OCI-LY3 (cell line): ENCODE results near the gene SEPTIN11.

Source experiments
- H2AFZ ChIP-seq: fragments of 200-600, 300-600 bp; shearing (Covaris generic); 2 replicates; pipeline ENCODE4 v1.6.0; 2014; ENCODE audit warnings: antibody characterized with exemption, low read depth, low read length
- H3K27ac ChIP-seq: fragments of 200-600, 300-600 bp; sonication (generic); 2 replicates; pipeline ENCODE4 v1.5.1; 2014; ENCODE audit warnings: mild to moderate bottlenecking, low read length, moderate library complexity, mixed read lengths
- H3K27me3 ChIP-seq: fragments of 200-600, 300-600 bp; sonication (generic); 2 replicates; pipeline ENCODE4 v1.6.1; 2014; ENCODE audit warnings: low read depth, low read length, mixed read lengths
- H3K36me3 ChIP-seq: fragments of 200-600, 300-600 bp; sonication (generic); replicated peaks from 2 replicates; pipeline ENCODE3; 2014; ENCODE audit warnings: low read depth, low read length, mixed read lengths
- H3K4me1 ChIP-seq: fragments of 300-600, 200-600 bp; sonication (generic); 2 replicates; pipeline ENCODE4 v1.6.1; 2014; ENCODE audit warnings: low read length, mixed read lengths
- H3K4me2 ChIP-seq: fragments of 200-600, 300-600 bp; sonication (generic); 2 replicates; pipeline ENCODE4 v1.6.1; 2014; ENCODE audit warnings: low read length, mixed read lengths
- H3K4me3 ChIP-seq: fragments of 300-600, 200-600 bp; sonication (generic); 2 replicates; pipeline ENCODE4 v1.5.1; 2014; ENCODE audit warnings: antibody characterized with exemption, mild to moderate bottlenecking, low read length, moderate library complexity
- H3K79me2 ChIP-seq: fragments of 300-600, 200-600 bp; shearing (Covaris generic); 2 replicates; pipeline ENCODE4 v1.6.1; 2014; ENCODE audit warnings: mild to moderate bottlenecking, low read length, mixed read lengths
- H3K9ac ChIP-seq: fragments of 300-600, 200-600 bp; shearing (Covaris generic); 2 replicates; pipeline ENCODE4 v1.6.0; 2014; ENCODE audit warnings: mild to moderate bottlenecking, low read length, moderate library complexity
- H3K9me3 ChIP-seq: fragments of 200-600, 300-600 bp; shearing (Covaris generic); 2 replicates; pipeline ENCODE4 v1.6.1; 2014; ENCODE audit warnings: low read length, mixed read lengths; ENCODE audit not compliant: insufficient read depth
- H4K20me1 ChIP-seq: fragments of 200-600, 300-600 bp; sonication (generic); 2 replicates; pipeline ENCODE4 v1.6.1; 2016; ENCODE audit warnings: low read length, mixed read lengths; ENCODE audit not compliant: insufficient read depth
- EZH2phosphoT487 ChIP-seq: fragments of 200-600 bp; shearing (Covaris generic); IDR thresholded peaks from 2 replicates; pipeline ENCODE4 v1.6.1; 2018; ENCODE audit warnings: antibody characterized with exemption, mixed run types, low read depth
- TF ChIP-seq, protein P1 (sequence below): fragments of 200-600, 300-600 bp; sonication (generic); IDR thresholded peaks from 2 replicates; pipeline ENCODE4 v1.5.1; 2014; ENCODE audit warnings: antibody characterized with exemption, low read length, low read depth

SEPTIN11 gene

GRCh38 chr4:76996445-76996844, 46.9 kb downstream of the SEPTIN11 start:
- H4K20me1 ChIP-seq, result 0 out of 2 replicates have a peak, but pooled peaks cover 9% of the 10 kb centered on the region
- H3K79me2 ChIP-seq, result peaks cover 7% of the 10 kb centered on the region; the same call in 1 of the 2 replicates
- H3K9me3 ChIP-seq, result no peaks in the 10 kb centered on the region
- no peak overlapping the region for H3K27ac ChIP-seq
- H3K4me1 ChIP-seq, result peaks cover 17% of the 10 kb centered on the region
- H3K36me3 ChIP-seq, result peaks cover 13% of the 10 kb centered on the region
- TF ChIP-seq, protein P1, sequence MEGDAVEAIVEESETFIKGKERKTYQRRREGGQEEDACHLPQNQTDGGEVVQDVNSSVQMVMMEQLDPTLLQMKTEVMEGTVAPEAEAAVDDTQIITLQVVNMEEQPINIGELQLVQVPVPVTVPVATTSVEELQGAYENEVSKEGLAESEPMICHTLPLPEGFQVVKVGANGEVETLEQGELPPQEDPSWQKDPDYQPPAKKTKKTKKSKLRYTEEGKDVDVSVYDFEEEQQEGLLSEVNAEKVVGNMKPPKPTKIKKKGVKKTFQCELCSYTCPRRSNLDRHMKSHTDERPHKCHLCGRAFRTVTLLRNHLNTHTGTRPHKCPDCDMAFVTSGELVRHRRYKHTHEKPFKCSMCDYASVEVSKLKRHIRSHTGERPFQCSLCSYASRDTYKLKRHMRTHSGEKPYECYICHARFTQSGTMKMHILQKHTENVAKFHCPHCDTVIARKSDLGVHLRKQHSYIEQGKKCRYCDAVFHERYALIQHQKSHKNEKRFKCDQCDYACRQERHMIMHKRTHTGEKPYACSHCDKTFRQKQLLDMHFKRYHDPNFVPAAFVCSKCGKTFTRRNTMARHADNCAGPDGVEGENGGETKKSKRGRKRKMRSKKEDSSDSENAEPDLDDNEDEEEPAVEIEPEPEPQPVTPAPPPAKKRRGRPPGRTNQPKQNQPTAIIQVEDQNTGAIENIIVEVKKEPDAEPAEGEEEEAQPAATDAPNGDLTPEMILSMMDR, result no peak
- TF ChIP-seq EZH2phosphoT487, result no peak
- no peak overlapping the region for H3K4me3 ChIP-seq
- no peak overlapping the region for H2AFZ ChIP-seq
- no peak overlapping the region for H3K4me2 ChIP-seq
- no peak overlapping the region for H3K9ac ChIP-seq
- H3K27me3 ChIP-seq, result no peaks in the 10 kb centered on the region

DNA sequence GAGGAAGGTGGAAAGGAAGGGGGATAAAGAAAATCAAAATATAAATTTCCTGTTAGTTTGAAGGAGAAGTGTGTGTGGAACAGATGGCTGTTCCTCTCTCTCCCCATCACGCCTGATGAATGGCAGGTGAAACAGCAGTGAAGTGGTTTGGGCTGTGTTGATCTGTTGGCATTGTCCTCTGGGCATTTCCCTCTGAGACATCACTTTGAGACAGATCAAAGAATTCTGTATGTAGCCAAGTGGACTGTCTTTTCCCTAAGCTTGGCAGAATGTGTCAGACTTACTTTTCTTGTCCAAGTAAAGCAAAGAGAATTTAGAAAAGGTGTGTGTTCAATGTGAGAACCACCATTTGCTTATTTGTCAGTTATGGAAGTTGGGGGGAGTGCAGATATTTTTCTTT, 47.5 kb downstream of the SEPTIN11 start:
- Histone ChIP-seq H3K36me3 (peaks cover 16% of the 10 kb centered on the region), H3K9ac (no peak overlapping the region), H3K27me3 (no peaks in the 10 kb centered on the region), H3K4me1 (peaks cover 17% of the 10 kb centered on the region), H2AFZ (no peak overlapping the region), H4K20me1 (0 out of 2 replicates have a peak, but pooled peaks cover 9% of the 10 kb centered on the region), H3K9me3 (no peaks in the 10 kb centered on the region), H3K27ac (no peak overlapping the region), H3K4me3 (no peak overlapping the region), H3K79me2 (peaks cover 7% of the 10 kb centered on the region; the same call in 1 of the 2 replicates), H3K4me2 (no peak overlapping the region)
- no peak for TF ChIP-seq EZH2phosphoT487
- TF ChIP-seq, protein P1, result no peak

DNA sequence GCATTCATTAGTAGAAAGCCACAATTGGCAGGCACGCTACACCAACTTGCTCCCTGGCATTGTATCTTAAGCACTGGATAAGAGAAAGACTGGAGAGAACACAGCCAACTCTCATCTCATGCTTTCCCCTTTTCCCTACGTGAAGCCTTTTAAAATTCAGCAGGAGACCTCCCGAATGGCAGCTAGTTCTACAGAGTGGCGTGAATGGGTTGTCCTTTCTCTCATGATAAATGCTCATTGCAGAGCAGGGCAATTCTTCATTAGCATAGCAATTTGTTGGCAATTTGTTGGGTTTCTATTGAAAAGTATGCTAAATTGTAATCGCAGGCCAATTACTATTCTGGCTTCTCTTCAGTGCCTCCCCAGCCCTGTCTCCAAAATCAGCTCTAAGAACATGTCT, 48.0 kb downstream of the SEPTIN11 start:
- TF ChIP-seq, protein P1, result no peak
- no peak for TF ChIP-seq EZH2phosphoT487
- Histone ChIP-seq H3K36me3 (peaks cover 18% of the 10 kb centered on the region), H3K79me2 (peaks cover 7% of the 10 kb centered on the region; the same call in 1 of the 2 replicates)

GRCh38 chr4:76998251-76998901, 48.8 kb downstream of the SEPTIN11 start:
- H3K36me3 ChIP-seq, result peaks cover 24% of the 10 kb centered on the region
- no peak overlapping the region for H3K4me2 ChIP-seq
- no peak for TF ChIP-seq EZH2phosphoT487
- TF ChIP-seq, protein P1, result no peak
- 0 out of 2 replicates have a peak, but pooled peaks cover 9% of the 10 kb centered on the region for H4K20me1 ChIP-seq
- H3K79me2 ChIP-seq, result 0 out of 2 replicates have a peak, but pooled peaks cover under 1% of the 10 kb centered on the region
- H2AFZ ChIP-seq, result no peak overlapping the region
- no peak overlapping the region for H3K4me3 ChIP-seq
- H3K27me3 ChIP-seq, result no peaks in the 10 kb centered on the region
- peaks cover 12% of the 10 kb centered on the region for H3K4me1 ChIP-seq
- H3K9ac ChIP-seq, result no peak overlapping the region
- no peaks in the 10 kb centered on the region for H3K9me3 ChIP-seq
- no peak overlapping the region for H3K27ac ChIP-seq

More for the DNA sequence above, 48.0 kb downstream of the SEPTIN11 start:
- Histone ChIP-seq H3K9ac (no peak overlapping the region), H3K27me3 (no peaks in the 10 kb centered on the region), H3K4me2 (no peak overlapping the region), H4K20me1 (0 out of 2 replicates have a peak, but pooled peaks cover 9% of the 10 kb centered on the region), H3K27ac (no peak overlapping the region), H3K4me3 (no peak overlapping the region), H3K4me1 (peaks cover 17% of the 10 kb centered on the region), H2AFZ (no peak overlapping the region), H3K9me3 (no peaks in the 10 kb centered on the region)
